KMS-11 (cell line): ENCODE results near the gene PTPRK.

Experiments
- H2AFZ ChIP-seq: fragments of 200-600 bp; sonication (generic); 2 replicates; pipeline ENCODE4 v1.6.1; 2016; ENCODE audit warnings: antibody characterized with exemption, mixed run types, low read depth
- H3K27ac ChIP-seq: fragments of 200-600 bp; sonication (generic); 2 replicates; pipeline ENCODE4 v1.6.1; 2016; ENCODE audit warnings: mild to moderate bottlenecking, mixed run types
- H3K27me3 ChIP-seq: fragments of 200-600 bp; sonication (generic); 2 replicates; pipeline ENCODE4 v1.6.1; 2017; ENCODE audit warnings: mild to moderate bottlenecking, low read depth, mixed run types, moderate library complexity; ENCODE audit not compliant: insufficient read depth
- H3K36me3 ChIP-seq: fragments of 200-600 bp; sonication (generic); 2 replicates; pipeline ENCODE4 v1.6.1; 2017; ENCODE audit warnings: mild to moderate bottlenecking, mixed run types; ENCODE audit not compliant: insufficient read depth
- H3K4me1 ChIP-seq: fragments of 200-600 bp; sonication (generic); 2 replicates; pipeline ENCODE4 v1.6.1; 2016; ENCODE audit warnings: mild to moderate bottlenecking, low read depth, mixed run types; ENCODE audit not compliant: poor library complexity, severe bottlenecking
- H3K4me2 ChIP-seq: fragments of 200-600 bp; sonication (generic); 2 replicates; pipeline ENCODE4 v1.7.0; 2016; ENCODE audit warnings: mild to moderate bottlenecking, mixed run types
- H3K4me3 ChIP-seq: fragments of 200-600 bp; sonication (generic); IDR thresholded peaks from 2 replicates; pipeline ENCODE4 v1.6.1; 2017; ENCODE audit warnings: low read depth, low read length, mixed read lengths; ENCODE audit not compliant: insufficient read depth
- H3K79me2 ChIP-seq: fragments of 200-600 bp; sonication (generic); 2 replicates; pipeline ENCODE4 v1.6.1; 2016; ENCODE audit warnings: low read depth, mixed run types; ENCODE audit not compliant: insufficient read depth
- H3K9ac ChIP-seq: fragments of 200-600 bp; sonication (generic); 2 replicates; pipeline ENCODE4 v1.6.1; 2016; ENCODE audit warnings: mild to moderate bottlenecking, mixed run types
- H4K20me1 ChIP-seq: fragments of 200-600 bp; sonication (generic); 2 replicates; pipeline ENCODE4 v1.6.1; 2016; ENCODE audit warnings: mild to moderate bottlenecking, mixed run types; ENCODE audit not compliant: insufficient read depth
- CTCF ChIP-seq: fragments of 200-600 bp; sonication (generic); conservative IDR thresholded peaks from 2 replicates; pipeline ENCODE4 v1.6.1; 2017; ENCODE audit warnings: low read depth, mild to moderate bottlenecking, antibody characterized with exemption, low read length, moderate library complexity, mixed read lengths

Gene PTPRK

GRCh38 chr6:127956260-127956888, 564.0 kb downstream of the PTPRK start:
- Histone ChIP-seq H2AFZ (no peak overlapping the region), H3K27me3 (no peaks in the 10 kb centered on the region), H4K20me1 (no peaks in the 10 kb centered on the region), H3K4me1 (peaks cover 2% of the 10 kb centered on the region), H3K79me2 (no peaks in the 10 kb centered on the region), H3K4me3 (no peak overlapping the region), H3K4me2 (no peak overlapping the region), H3K9ac (no peak overlapping the region), H3K36me3 (no peaks in the 10 kb centered on the region), H3K27ac (no peak overlapping the region)
- TF ChIP-seq CTCF: no peak

- no peak overlapping the region for H3K4me3 ChIP-seq
- H3K27me3 ChIP-seq: no peaks in the 10 kb centered on the region
- peaks cover 8% of the 10 kb centered on the region for H3K4me1 ChIP-seq
- no peak overlapping the region for H3K4me2 ChIP-seq
- H3K27ac ChIP-seq: no peak overlapping the region
- H2AFZ ChIP-seq: no peak overlapping the region
- no peaks in the 10 kb centered on the region for H3K79me2 ChIP-seq
- H3K36me3 ChIP-seq: no peaks in the 10 kb centered on the region
- no peak overlapping the region for H3K9ac ChIP-seq
- no peak for TF ChIP-seq CTCF
- H4K20me1 ChIP-seq: no peaks in the 10 kb centered on the region
Observed at GRCh38 chr6:127954082-127954481, 566.3 kb downstream of the PTPRK start.

- no peak for TF ChIP-seq CTCF
- H3K79me2 ChIP-seq: no peaks in the 10 kb centered on the region
- H3K4me1 ChIP-seq: peaks cover 8% of the 10 kb centered on the region
- H2AFZ ChIP-seq: no peak overlapping the region
- H3K4me2 ChIP-seq: no peak overlapping the region
- H4K20me1 ChIP-seq: no peaks in the 10 kb centered on the region
- H3K9ac ChIP-seq: no peak overlapping the region
- H3K36me3 ChIP-seq: no peaks in the 10 kb centered on the region
- H3K27ac ChIP-seq: no peak overlapping the region
- no peak overlapping the region for H3K4me3 ChIP-seq
- no peaks in the 10 kb centered on the region for H3K27me3 ChIP-seq
Observed at GRCh38 chr6:127952831-127953230, 567.6 kb downstream of the PTPRK start.

GRCh38 chr6:127952176-127952575, 568.2 kb downstream of the PTPRK start:
- peaks cover 8% of the 10 kb centered on the region for H3K4me1 ChIP-seq
- H3K9ac ChIP-seq: no peak overlapping the region
- H2AFZ ChIP-seq: no peak overlapping the region
- H3K4me2 ChIP-seq: no peak overlapping the region
- no peaks in the 10 kb centered on the region for H3K27me3 ChIP-seq
- H3K36me3 ChIP-seq: no peaks in the 10 kb centered on the region
- no peak overlapping the region for H3K27ac ChIP-seq
- no peaks in the 10 kb centered on the region for H3K79me2 ChIP-seq
- H3K4me3 ChIP-seq: no peak overlapping the region
- no peak for TF ChIP-seq CTCF
- H4K20me1 ChIP-seq: no peaks in the 10 kb centered on the region
